ENCODE results near the gene AIF1L. TPM values are rescaled to one million over a fixed set of nuclear protein-coding genes. Genes with fewer than 3 reads are reported as not detected.

The AIF1L gene
- total RNA-seq, 4 donors from 2014 or later: 19.9 to 121 (median 38.4) TPM

DNA sequence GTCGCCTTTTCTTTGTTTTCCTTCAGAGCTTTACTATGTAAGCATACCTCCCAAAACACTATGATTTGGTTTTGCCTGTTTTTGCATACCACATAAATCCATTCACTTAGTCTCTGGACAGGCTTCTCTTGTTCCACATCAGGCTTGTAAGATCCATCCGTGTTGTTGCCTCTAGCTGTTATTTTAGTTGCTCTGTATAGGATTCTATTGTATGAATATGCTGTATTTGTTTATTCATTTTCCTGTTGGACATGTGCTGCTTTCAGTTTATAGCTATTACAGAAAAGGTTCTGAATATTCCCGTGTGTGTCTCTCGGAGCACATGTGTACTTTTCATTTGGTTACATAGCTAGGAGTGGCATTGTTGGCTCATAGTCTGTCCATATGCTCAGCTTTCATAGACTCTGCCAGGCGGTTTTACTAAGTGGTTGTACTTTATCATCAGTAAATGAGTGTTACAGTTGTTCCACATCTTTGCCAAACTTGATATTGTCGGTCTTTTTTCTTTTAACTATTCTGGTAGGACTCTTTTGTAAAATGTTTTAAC is 70.9 kb downstream of the AIF1L start:
- ATAC-seq (ENCODE audit: low FRiP score) (no peak), DNase-seq (ENCODE audit: low spot score) (no peak)
- TF ChIP-seq, protein P1, sequence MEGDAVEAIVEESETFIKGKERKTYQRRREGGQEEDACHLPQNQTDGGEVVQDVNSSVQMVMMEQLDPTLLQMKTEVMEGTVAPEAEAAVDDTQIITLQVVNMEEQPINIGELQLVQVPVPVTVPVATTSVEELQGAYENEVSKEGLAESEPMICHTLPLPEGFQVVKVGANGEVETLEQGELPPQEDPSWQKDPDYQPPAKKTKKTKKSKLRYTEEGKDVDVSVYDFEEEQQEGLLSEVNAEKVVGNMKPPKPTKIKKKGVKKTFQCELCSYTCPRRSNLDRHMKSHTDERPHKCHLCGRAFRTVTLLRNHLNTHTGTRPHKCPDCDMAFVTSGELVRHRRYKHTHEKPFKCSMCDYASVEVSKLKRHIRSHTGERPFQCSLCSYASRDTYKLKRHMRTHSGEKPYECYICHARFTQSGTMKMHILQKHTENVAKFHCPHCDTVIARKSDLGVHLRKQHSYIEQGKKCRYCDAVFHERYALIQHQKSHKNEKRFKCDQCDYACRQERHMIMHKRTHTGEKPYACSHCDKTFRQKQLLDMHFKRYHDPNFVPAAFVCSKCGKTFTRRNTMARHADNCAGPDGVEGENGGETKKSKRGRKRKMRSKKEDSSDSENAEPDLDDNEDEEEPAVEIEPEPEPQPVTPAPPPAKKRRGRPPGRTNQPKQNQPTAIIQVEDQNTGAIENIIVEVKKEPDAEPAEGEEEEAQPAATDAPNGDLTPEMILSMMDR (IDR thresholded peaks at IDR 0.05): no peak

DNA sequence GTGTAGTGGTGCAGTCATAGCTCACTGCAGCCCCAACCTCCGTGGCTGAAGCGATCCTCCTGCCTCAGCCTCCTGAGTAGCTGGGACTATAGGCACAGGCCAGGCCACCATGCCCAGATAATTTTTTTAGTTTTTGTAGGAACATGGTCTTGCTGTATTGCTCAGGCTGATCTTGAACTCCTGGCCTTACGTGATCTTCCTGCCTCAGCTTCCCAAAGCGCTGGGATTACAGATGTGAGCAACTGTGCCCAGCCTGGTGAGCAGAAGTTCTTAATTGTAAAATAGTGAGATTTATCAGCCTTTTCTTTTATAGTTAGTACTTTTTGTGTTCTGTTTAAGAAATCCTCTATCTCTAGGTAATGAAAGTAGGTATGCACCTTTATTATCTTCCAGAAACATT is 71.6 kb downstream of the AIF1L start:
- DNase-seq (ENCODE audit: low spot score) (no peak), ATAC-seq (ENCODE audit: low FRiP score) (no peak)
- TF ChIP-seq, protein P1 (IDR thresholded peaks at IDR 0.05): no peak

DNA sequence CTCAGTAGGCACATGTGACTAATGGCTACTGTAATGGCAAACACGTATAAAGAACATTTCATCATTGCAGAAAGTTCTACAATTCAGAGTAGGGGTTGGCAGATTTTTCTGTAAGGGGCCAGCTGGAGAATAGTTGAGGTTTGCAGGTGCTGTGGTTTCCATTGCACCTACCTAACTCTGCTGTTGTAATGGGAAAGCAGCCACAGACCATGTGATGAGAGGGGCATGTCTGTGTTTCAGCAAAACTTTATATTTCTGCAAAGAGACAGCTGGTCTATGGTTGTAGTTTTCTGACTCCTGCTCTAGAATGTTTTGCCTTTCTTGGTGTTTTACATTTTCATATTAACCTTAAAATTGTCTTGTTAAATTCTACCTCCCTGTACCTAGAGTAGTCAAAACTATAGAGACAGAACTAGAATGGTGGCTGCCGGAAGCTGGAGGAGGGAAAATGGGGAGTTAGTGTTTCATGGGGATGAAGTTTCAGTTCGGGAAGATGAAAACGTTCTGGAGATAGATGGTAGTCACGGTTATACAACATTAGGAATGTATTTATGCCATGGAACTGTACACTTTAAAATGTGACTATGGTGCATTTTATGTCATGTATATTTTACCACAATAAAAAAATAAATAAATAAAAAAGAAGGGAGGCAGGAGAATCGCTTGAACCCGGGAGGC is 73.4 kb downstream of the AIF1L start:
- DNase-seq (ENCODE audit: low spot score) (no peak), ATAC-seq (ENCODE audit: low FRiP score) (no peak)
- TF ChIP-seq, protein P1 (IDR thresholded peaks at IDR 0.05): no peak

Small RNA genes within 50 kb of the gene (small RNA-seq; reads per million reads assigned to genes)
- gene RNU6-881P: not detected

Other genes starting within 250 kb of the AIF1L start
- gene QRFP, start 199.7 kb upstream of the AIF1L start, total RNA-seq: not detected
- gene FIBCD1, start 157.3 kb upstream of the AIF1L start, total RNA-seq: 1 to 10 TPM in 1 of 4 donors, not detected in 3; 1.6 TPM
- gene LAMC3, start 87.4 kb upstream of the AIF1L start, total RNA-seq: 1 to 10 TPM in 1 of 4 donors, under 1 TPM in 3; 0.09 to 1.9 (median 0.65) TPM
- 10 to 100 TPM; 27.4 to 78.3 (median 47.4) TPM for gene NUP214, start 29.1 kb downstream of the AIF1L start, total RNA-seq
- 1 to 10 TPM; 1.9 to 9.9 (median 5.5) TPM for gene FAM78A, start 180.0 kb downstream of the AIF1L start, total RNA-seq
- gene PLPP7, start 193.2 kb downstream of the AIF1L start, total RNA-seq: 10 to 100 TPM in 1 of 4 donors, 1 to 10 TPM in 3; 3.8 to 14.0 (median 6.5) TPM